ENCODE data around the gene GUCA1C. TPM values are rescaled to one million over a fixed set of nuclear protein-coding genes. Genes with fewer than 3 reads are reported as not detected.

Gene GUCA1C, protein sequence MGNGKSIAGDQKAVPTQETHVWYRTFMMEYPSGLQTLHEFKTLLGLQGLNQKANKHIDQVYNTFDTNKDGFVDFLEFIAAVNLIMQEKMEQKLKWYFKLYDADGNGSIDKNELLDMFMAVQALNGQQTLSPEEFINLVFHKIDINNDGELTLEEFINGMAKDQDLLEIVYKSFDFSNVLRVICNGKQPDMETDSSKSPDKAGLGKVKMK
- not detected for total RNA-seq (2021; ENCODE audit: unreplicated experiment)
- not detected for polyA plus RNA-seq (2012; ENCODE audit: insufficient read length)
- Bru-seq, nascent RNA: not detected
- BruChase-seq, experiment 1, labeled RNA remaining after a 2-hour chase: not detected
- BruChase-seq, experiment 2, labeled RNA remaining after a 6-hour chase: not detected
- long read RNA-seq: 0 reads

DNA sequence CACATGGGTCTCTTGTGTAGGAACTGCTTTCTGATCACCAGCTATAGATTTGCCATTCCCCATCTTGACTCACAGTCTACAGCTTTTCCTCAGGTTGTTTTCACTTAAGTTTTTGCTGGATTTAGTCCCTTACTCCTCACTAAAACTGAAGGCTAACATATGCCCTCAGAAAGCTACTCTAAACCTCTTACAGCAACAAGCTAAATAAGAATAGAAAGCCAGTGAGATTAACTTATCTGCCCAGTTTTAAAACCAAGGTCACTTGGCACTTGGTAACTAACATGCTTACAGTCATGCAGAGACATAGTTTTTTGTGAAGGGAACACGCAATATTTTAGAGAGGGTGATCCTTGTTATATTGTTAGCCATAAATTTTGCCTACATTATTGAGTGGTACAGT, at the start of gene GUCA1C:
GUCA1C (minus strand) TSS at position 180 of the 400 bp plus-strand sequence; CDS start at position 63, 117 bp downstream.
- TF ChIP-seq SIN3A (IDR thresholded peaks at IDR 0.05; ENCODE audit: borderline replicate concordance, insufficient read depth, low read depth, low read length) (no peak), TCF7L2 (IDR thresholded peaks at IDR 0.05; ENCODE audit: low read depth, low read length) (no peak)
- no peak within 1 kb of the TSS for H3K4me3 ChIP-seq (ENCODE audit: low read depth in 2 of 2, low read length in 2 of 2)
- ChIA-PET CTCF (no interaction called here), POLR2A (no interaction called here)
- in situ Hi-C loops (cut with HindIII; ENCODE audit: low pct_unique_long_range_greater_than_20kb, low sequenced_read_pairs): no loop called here
- BruUV-seq (replicated peaks): no TSS peak
- intact Hi-C loops (cut with micrococcal nuclease; ENCODE audit: unreplicated experiment): no loop called here
- no peaks in the 10 kb centered on the region for H3K9me3 ChIP-seq (ENCODE audit: control insufficient read depth, insufficient read depth, low read depth, low read length)
- no peaks in the 10 kb centered on the region; the same call in 1 of the 2 replicates for H3K27me3 ChIP-seq (ENCODE audit: control insufficient read depth, insufficient read depth, low read length)
- no peaks in the 10 kb centered on the region for H3K4me1 ChIP-seq (ENCODE audit: control insufficient read depth, insufficient read depth, low read length)
- no peak for ATAC-seq
- no peaks in the 10 kb centered on the region for H3K36me3 ChIP-seq (ENCODE audit: control insufficient read depth, insufficient read depth, low read length)
- no peak within 1 kb of the TSS for H3K27ac ChIP-seq (ENCODE audit: low read length)
- no peak for DNase-seq (ENCODE audit: low read depth, low spot score)

DNA sequence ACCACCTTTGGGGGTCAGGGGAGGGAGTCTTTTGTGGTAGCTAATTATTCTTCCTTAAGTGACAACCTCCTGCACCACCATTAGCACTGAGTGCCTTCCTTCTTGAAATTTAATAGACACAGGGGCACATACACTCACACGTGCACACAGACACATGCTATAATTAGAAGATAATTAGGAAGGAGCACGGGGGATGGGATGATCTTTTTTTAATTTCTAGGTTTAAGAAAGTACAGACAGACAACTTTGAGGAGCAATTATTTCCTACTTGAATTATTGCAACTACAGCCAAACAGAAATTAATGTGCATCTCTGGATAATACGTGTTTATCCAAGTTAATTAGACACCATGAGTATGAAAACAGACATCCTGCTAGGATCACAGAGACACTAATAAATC, 44.8 kb upstream of the GUCA1C start:
- H3K36me3 ChIP-seq (ENCODE audit: control insufficient read depth, insufficient read depth, low read length): no peaks in the 10 kb centered on the region
- no peaks in the 10 kb centered on the region for H3K4me1 ChIP-seq (ENCODE audit: control insufficient read depth, insufficient read depth, low read length)
- no peaks in the 10 kb centered on the region for H3K9me3 ChIP-seq (ENCODE audit: control insufficient read depth, insufficient read depth, low read depth, low read length)
- no peak overlapping the region for H3K4me3 ChIP-seq (ENCODE audit: low read depth in 2 of 2, low read length in 2 of 2)
- no peak for ATAC-seq
- no TSS peak for BruUV-seq (replicated peaks)
- intact Hi-C loops (cut with micrococcal nuclease; ENCODE audit: unreplicated experiment): no loop called here
- TF ChIP-seq TCF7L2 (IDR thresholded peaks at IDR 0.05; ENCODE audit: low read depth, low read length) (no peak), POLR2AphosphoS5 (IDR thresholded peaks at IDR 0.05; ENCODE audit: low read depth, low read length) (no peak)
- TF ChIP-seq, protein P1, sequence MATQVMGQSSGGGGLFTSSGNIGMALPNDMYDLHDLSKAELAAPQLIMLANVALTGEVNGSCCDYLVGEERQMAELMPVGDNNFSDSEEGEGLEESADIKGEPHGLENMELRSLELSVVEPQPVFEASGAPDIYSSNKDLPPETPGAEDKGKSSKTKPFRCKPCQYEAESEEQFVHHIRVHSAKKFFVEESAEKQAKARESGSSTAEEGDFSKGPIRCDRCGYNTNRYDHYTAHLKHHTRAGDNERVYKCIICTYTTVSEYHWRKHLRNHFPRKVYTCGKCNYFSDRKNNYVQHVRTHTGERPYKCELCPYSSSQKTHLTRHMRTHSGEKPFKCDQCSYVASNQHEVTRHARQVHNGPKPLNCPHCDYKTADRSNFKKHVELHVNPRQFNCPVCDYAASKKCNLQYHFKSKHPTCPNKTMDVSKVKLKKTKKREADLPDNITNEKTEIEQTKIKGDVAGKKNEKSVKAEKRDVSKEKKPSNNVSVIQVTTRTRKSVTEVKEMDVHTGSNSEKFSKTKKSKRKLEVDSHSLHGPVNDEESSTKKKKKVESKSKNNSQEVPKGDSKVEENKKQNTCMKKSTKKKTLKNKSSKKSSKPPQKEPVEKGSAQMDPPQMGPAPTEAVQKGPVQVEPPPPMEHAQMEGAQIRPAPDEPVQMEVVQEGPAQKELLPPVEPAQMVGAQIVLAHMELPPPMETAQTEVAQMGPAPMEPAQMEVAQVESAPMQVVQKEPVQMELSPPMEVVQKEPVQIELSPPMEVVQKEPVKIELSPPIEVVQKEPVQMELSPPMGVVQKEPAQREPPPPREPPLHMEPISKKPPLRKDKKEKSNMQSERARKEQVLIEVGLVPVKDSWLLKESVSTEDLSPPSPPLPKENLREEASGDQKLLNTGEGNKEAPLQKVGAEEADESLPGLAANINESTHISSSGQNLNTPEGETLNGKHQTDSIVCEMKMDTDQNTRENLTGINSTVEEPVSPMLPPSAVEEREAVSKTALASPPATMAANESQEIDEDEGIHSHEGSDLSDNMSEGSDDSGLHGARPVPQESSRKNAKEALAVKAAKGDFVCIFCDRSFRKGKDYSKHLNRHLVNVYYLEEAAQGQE (IDR thresholded peaks at IDR 0.05; ENCODE audit: insufficient read depth in 1 of 2, low read depth in 2 of 2, low read length in 1 of 2): no peak
- TF ChIP-seq, protein P2, sequence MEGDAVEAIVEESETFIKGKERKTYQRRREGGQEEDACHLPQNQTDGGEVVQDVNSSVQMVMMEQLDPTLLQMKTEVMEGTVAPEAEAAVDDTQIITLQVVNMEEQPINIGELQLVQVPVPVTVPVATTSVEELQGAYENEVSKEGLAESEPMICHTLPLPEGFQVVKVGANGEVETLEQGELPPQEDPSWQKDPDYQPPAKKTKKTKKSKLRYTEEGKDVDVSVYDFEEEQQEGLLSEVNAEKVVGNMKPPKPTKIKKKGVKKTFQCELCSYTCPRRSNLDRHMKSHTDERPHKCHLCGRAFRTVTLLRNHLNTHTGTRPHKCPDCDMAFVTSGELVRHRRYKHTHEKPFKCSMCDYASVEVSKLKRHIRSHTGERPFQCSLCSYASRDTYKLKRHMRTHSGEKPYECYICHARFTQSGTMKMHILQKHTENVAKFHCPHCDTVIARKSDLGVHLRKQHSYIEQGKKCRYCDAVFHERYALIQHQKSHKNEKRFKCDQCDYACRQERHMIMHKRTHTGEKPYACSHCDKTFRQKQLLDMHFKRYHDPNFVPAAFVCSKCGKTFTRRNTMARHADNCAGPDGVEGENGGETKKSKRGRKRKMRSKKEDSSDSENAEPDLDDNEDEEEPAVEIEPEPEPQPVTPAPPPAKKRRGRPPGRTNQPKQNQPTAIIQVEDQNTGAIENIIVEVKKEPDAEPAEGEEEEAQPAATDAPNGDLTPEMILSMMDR (IDR thresholded peaks at IDR 0.05): no peak
- POLR2A ChIA-PET: no interaction called here
- no peak overlapping the region for H3K27ac ChIP-seq (ENCODE audit: low read length)
- in situ Hi-C loops (cut with HindIII; ENCODE audit: low pct_unique_long_range_greater_than_20kb, low sequenced_read_pairs): no loop called here
- CTCF ChIA-PET: no interaction called here
- DNase-seq (ENCODE audit: low read depth, low spot score): no peak
- no peaks in the 10 kb centered on the region for H3K27me3 ChIP-seq (ENCODE audit: control insufficient read depth, insufficient read depth, low read length)

DNA sequence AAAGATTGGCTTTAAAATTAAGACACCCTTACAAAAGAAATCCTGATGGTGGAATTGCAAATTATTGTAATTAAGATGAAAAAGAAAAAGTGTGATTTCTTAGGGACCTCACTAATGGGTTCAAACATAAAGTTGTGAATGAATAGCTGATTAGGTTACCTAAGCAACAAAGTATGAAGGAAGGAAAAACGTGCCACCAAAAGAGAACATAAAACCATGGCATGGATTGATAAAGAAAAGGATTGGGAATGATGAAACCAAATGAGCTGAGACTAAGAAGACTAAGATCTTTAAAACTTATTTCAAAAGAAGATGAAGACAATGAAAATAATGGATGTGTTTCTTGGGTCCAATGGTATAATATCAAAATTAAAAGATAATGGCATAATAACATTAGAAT, 32.2 kb upstream of the GUCA1C start:
- no peak for TF ChIP-seq TCF7L2 (IDR thresholded peaks at IDR 0.05; ENCODE audit: low read depth, low read length)
- TF ChIP-seq, protein P1 (IDR thresholded peaks at IDR 0.05; ENCODE audit: insufficient read depth in 1 of 2, low read depth in 2 of 2, low read length in 1 of 2): no peak
- TF ChIP-seq POLR2AphosphoS5 (IDR thresholded peaks at IDR 0.05; ENCODE audit: low read depth, low read length): no peak
- TF ChIP-seq, protein P2 (IDR thresholded peaks at IDR 0.05): no peak
- TF ChIP-seq SIN3A (IDR thresholded peaks at IDR 0.05; ENCODE audit: borderline replicate concordance, insufficient read depth, low read depth, low read length): no peak
- no peak for DNase-seq (ENCODE audit: low read depth, low spot score)
- H3K4me3 ChIP-seq (ENCODE audit: low read depth in 2 of 2, low read length in 2 of 2): no peak overlapping the region
- in situ Hi-C loops (cut with HindIII; ENCODE audit: low pct_unique_long_range_greater_than_20kb, low sequenced_read_pairs): no loop called here
- no peaks in the 10 kb centered on the region for H3K9me3 ChIP-seq (ENCODE audit: control insufficient read depth, insufficient read depth, low read depth, low read length)
- intact Hi-C loops (cut with micrococcal nuclease; ENCODE audit: unreplicated experiment): no loop called here
- no peak overlapping the region for H3K27ac ChIP-seq (ENCODE audit: low read length)
- no peak for ATAC-seq
- BruUV-seq (replicated peaks): no TSS peak
- no peaks in the 10 kb centered on the region for H3K27me3 ChIP-seq (ENCODE audit: control insufficient read depth, insufficient read depth, low read length)
- ChIA-PET POLR2A (no interaction called here), CTCF (interaction anchor here (0.6 kb wide), 1 partner anchor 568 kb away, joined by 3 read pairs; no protein-coding TSS in a partner anchor)
- no peaks in the 10 kb centered on the region for H3K4me1 ChIP-seq (ENCODE audit: control insufficient read depth, insufficient read depth, low read length)
- no peaks in the 10 kb centered on the region for H3K36me3 ChIP-seq (ENCODE audit: control insufficient read depth, insufficient read depth, low read length)

All from Panc1 (cell line).